Breast epithelium (tissue), 4 donors: ENCODE data around the gene OSBPL1A. TPM values are rescaled to one million over a fixed set of nuclear protein-coding genes. Genes with fewer than 3 reads are reported as not detected.

Experiments
- DNase-seq, 2 donors: peaks; one replicate each; pipeline ENCODE4 v3.0.0-alpha.2; 2019; ENCODE audit warnings: low spot score in 2 of 2
- H3K27ac ChIP-seq, 2 donors: fragments of 200-600 bp; sonication (generic) in 1 of 2; one replicate each; pipeline ENCODE4 v1.5.1; 2016 to 2019; ENCODE audit warnings: mild to moderate bottlenecking in 1 of 2
- H3K27me3 ChIP-seq, 2 donors: fragments of 200-600 bp; sonication (generic) in 1 of 2; one replicate each; pipeline versions ENCODE4 v1.5.1 to v1.6.0; 2017 to 2019; ENCODE audit warnings: control low read depth in 1 of 2, mild to moderate bottlenecking in 1 of 2
- H3K36me3 ChIP-seq: fragments of 200-600 bp; one replicate; pipeline ENCODE4 v1.5.1; 2019
- H3K4me1 ChIP-seq, 2 donors: fragments of 200-600 bp; sonication (generic); one replicate each; pipeline ENCODE4 v1.5.1; 2016 to 2019; ENCODE audit warnings: control low read depth in 1 of 2
- H3K4me3 ChIP-seq, 3 donors: fragments of 200-600 bp; sonication (generic); 1 replicate in 2 of 3; 2 replicates in 1 of 3; pipeline ENCODE4 v1.5.1; 2016 to 2019; ENCODE audit warnings: mild to moderate bottlenecking in 3 of 3, moderate library complexity in 2 of 3
- H3K9me3 ChIP-seq, 2 donors: fragments of 200-600 bp; sonication (generic) in 1 of 2; one replicate each; pipeline ENCODE4 v1.5.1; 2016 to 2019; ENCODE audit warnings: control low read depth in 1 of 2
- CTCF ChIP-seq, 3 donors: fragments of 450-650 bp; IDR thresholded peaks; one replicate each; pipeline ENCODE4 v1.5.1; 2016 to 2017; ENCODE audit warnings: antibody characterized with exemption in 3 of 3, mild to moderate bottlenecking in 3 of 3, moderate library complexity in 3 of 3
- POLR2A ChIP-seq: fragments of 450-650 bp; IDR thresholded peaks from one replicate; pipeline ENCODE4 v1.6.1; 2016; ENCODE audit warnings: antibody characterized with exemption, mild to moderate bottlenecking, moderate library complexity
- POLR2AphosphoS5 ChIP-seq, 3 donors: sonication (generic); formaldehyde crosslinking; IDR thresholded peaks; one replicate each; pipeline ENCODE4 v1.6.1; 2017; ENCODE audit warnings: antibody characterized with exemption in 3 of 3
- intact Hi-C: fragments of 100-400 bp; cut with DNase I; formaldehyde crosslinking; loops from one replicate; pipeline ENCODE4 v1.15.1; 2023; ENCODE audit warnings: low total_unique reads
- total RNA-seq, 3 donors: library from RNA; depleted of rRNA; stranded (reverse); fragments of >200 nt; gene quantifications; one replicate each; pipeline ENCODE4 v1.1.0, GENCODE V29; 2016

OSBPL1A gene
- total RNA-seq, result 10 to 100 TPM; 61.1 to 84.3 (median 77.0) TPM

GRCh38 chr18:24397694-24398368 lies at the start of gene OSBPL1A:
OSBPL1A (minus strand) TSS chr18:24397824; CDS start chr18:24377533, 20,291 bp downstream.
- intact Hi-C loops, result no loop called here
- no peaks in the 10 kb centered on the region for H3K4me1 ChIP-seq
- no peaks in the 10 kb centered on the region for H3K36me3 ChIP-seq
- H3K27me3 ChIP-seq, result no peaks in the 10 kb centered on the region
- TF ChIP-seq POLR2A (peak; percentile 61), POLR2AphosphoS5 (IDR thresholded peaks at IDR 0.05) (peak; percentile 58 to 71 (median 68)), CTCF (IDR thresholded peaks at IDR 0.05) (no peak)
- DNase-seq, result peak; percentile 90 to 97
- peak within 1 kb of the TSS; percentile 71 to 92 (median 84) for H3K4me3 ChIP-seq
- no peaks in the 10 kb centered on the region for H3K9me3 ChIP-seq
- H3K27ac ChIP-seq, result peak within 1 kb of the TSS; percentile 90 to 94

- intact Hi-C loops, result no loop called here
- DNase-seq, result no peak
- H3K4me3 ChIP-seq, result no peak overlapping the region
- H3K36me3 ChIP-seq, result no peaks in the 10 kb centered on the region
- no peaks in the 10 kb centered on the region for H3K27me3 ChIP-seq
- no peaks in the 10 kb centered on the region for H3K4me1 ChIP-seq
- H3K27ac ChIP-seq, result no peak overlapping the region
- H3K9me3 ChIP-seq, result no peaks in the 10 kb centered on the region
- TF ChIP-seq POLR2A (no peak), CTCF (IDR thresholded peaks at IDR 0.05) (no peak), POLR2AphosphoS5 (IDR thresholded peaks at IDR 0.05) (no peak)
Observed at GRCh38 chr18:24446953-24447538, 49.4 kb upstream of the OSBPL1A start.

- no peak overlapping the region for H3K4me3 ChIP-seq
- TF ChIP-seq POLR2A (no peak), CTCF (IDR thresholded peaks at IDR 0.05) (no peak)
- H3K9me3 ChIP-seq, result no peaks in the 10 kb centered on the region
- DNase-seq, result no peak
- intact Hi-C loops, result no loop called here
- no peak overlapping the region for H3K27ac ChIP-seq
- no peaks in the 10 kb centered on the region for H3K36me3 ChIP-seq
- no peaks in the 10 kb centered on the region for H3K27me3 ChIP-seq
- H3K4me1 ChIP-seq, result no peaks in the 10 kb centered on the region
Observed at GRCh38 chr18:24446453-24446852, 48.8 kb upstream of the OSBPL1A start.

- H3K36me3 ChIP-seq, result no peaks in the 10 kb centered on the region
Observed at GRCh38 chr18:24443870-24444269, 46.2 kb upstream of the OSBPL1A start.

More at GRCh38 chr18:24443870-24444269, 46.2 kb upstream of the OSBPL1A start:
- H3K27ac ChIP-seq, result no peak overlapping the region
- no peaks in the 10 kb centered on the region for H3K27me3 ChIP-seq
- TF ChIP-seq POLR2A (no peak), CTCF (IDR thresholded peaks at IDR 0.05) (no peak), POLR2AphosphoS5 (IDR thresholded peaks at IDR 0.05) (no peak)
- intact Hi-C loops, result no loop called here
- no peak for DNase-seq
- no peaks in the 10 kb centered on the region for H3K4me1 ChIP-seq
- H3K9me3 ChIP-seq, result no peaks in the 10 kb centered on the region
- H3K4me3 ChIP-seq, result no peak overlapping the region
